UCSD-AML1 (cell line): Measurements from ENCODE around the gene WBP2.
"Not testable (repeated sequence)": the region's sequence is repeated elsewhere in the genome, so short reads cannot be mapped to it uniquely, and the experiment has no call there.

Experiments
- DNase-seq: peaks from one replicate; lab custom pipeline; 2025; ENCODE audit not compliant: unreplicated experiment; lab: John Stamatoyannopoulos, UW

WBP2 gene

GRCh38 chr17:75868730-75869281 is 13.7 kb upstream of the WBP2 start:
- DNase-seq = not testable (repeated sequence)

GRCh38 chr17:75865404-75866188 is 10.5 kb upstream of the WBP2 start:
- not testable (repeated sequence) for DNase-seq

GRCh38 chr17:75864887-75865286 is 9.8 kb upstream of the WBP2 start:
- DNase-seq = not testable (repeated sequence)

GRCh38 chr17:75864448-75864871 is 9.3 kb upstream of the WBP2 start:
- peak; percentile 54 for DNase-seq

- no peak for DNase-seq
Measured at GRCh38 chr17:75861927-75862317, 6.8 kb upstream of the WBP2 start.

GRCh38 chr17:75859358-75859757 is 4.2 kb upstream of the WBP2 start:
- not testable (repeated sequence) for DNase-seq

GRCh38 chr17:75856062-75856756 is 1.1 kb upstream of the WBP2 start:
- no peak for DNase-seq

- DNase-seq = no peak
Measured at GRCh38 chr17:75854881-75855309, 240 bp downstream of the WBP2 start.

GRCh38 chr17:75854101-75854748 is 910 bp downstream of the WBP2 start:
- DNase-seq = no peak

GRCh38 chr17:75853433-75853832 is 1.7 kb downstream of the WBP2 start:
- no peak for DNase-seq

- DNase-seq = not testable (repeated sequence)
Measured at GRCh38 chr17:75851693-75851991, 3.5 kb downstream of the WBP2 start.

- DNase-seq = no peak
Measured at GRCh38 chr17:75850928-75851692, 4.0 kb downstream of the WBP2 start.

GRCh38 chr17:75849724-75850123 is 5.4 kb downstream of the WBP2 start:
- DNase-seq = no peak

GRCh38 chr17:75849279-75849646 is 5.9 kb downstream of the WBP2 start:
- DNase-seq = no peak

GRCh38 chr17:75848523-75849278 is 6.4 kb downstream of the WBP2 start:
- peak; percentile 74 for DNase-seq

- DNase-seq = no peak
Measured at GRCh38 chr17:75847614-75848522, 7.3 kb downstream of the WBP2 start.

GRCh38 chr17:75846692-75847613 is 8.2 kb downstream of the WBP2 start:
- DNase-seq = no peak
